DMS53 (cell line): ENCODE measurements around the gene CSGALNACT2.
"Not testable (repeated sequence)": the region's sequence is repeated elsewhere in the genome, so short reads cannot be mapped to it uniquely, and the experiment has no call there.

ENCODE experiments used
- DNase-seq: peaks from one replicate; lab custom pipeline; 2025; lab: John Stamatoyannopoulos, UW

The CSGALNACT2 gene

GRCh38 chr10:43215758-43216455 is 77.7 kb downstream of the CSGALNACT2 start:
- DNase-seq: no peak

GRCh38 chr10:43216931-43217562 is 78.8 kb downstream of the CSGALNACT2 start:
- no peak for DNase-seq

- no peak for DNase-seq
Measured at GRCh38 chr10:43217563-43218205, 79.4 kb downstream of the CSGALNACT2 start.

GRCh38 chr10:43218206-43218950 is 80.1 kb downstream of the CSGALNACT2 start:
- no peak for DNase-seq

- DNase-seq: no peak
Measured at GRCh38 chr10:43218951-43219837, 80.9 kb downstream of the CSGALNACT2 start.

- no peak for DNase-seq
Measured at GRCh38 chr10:43219848-43220247, 81.6 kb downstream of the CSGALNACT2 start.

GRCh38 chr10:43220251-43220650 is 82.0 kb downstream of the CSGALNACT2 start:
- not testable (repeated sequence) for DNase-seq

GRCh38 chr10:43220657-43221418 is 82.6 kb downstream of the CSGALNACT2 start:
- DNase-seq: no peak

GRCh38 chr10:43221419-43222209 is 83.4 kb downstream of the CSGALNACT2 start:
- DNase-seq: no peak

- no peak for DNase-seq
Measured at GRCh38 chr10:43222210-43222720, 84.0 kb downstream of the CSGALNACT2 start.

- no peak for DNase-seq
Measured at GRCh38 chr10:43223056-43223455, 84.8 kb downstream of the CSGALNACT2 start.

- no peak for DNase-seq
Measured at GRCh38 chr10:43224321-43224720, 86.1 kb downstream of the CSGALNACT2 start.

GRCh38 chr10:43225004-43225786 is 87.0 kb downstream of the CSGALNACT2 start:
- DNase-seq: no peak

GRCh38 chr10:43225787-43226153 is 87.5 kb downstream of the CSGALNACT2 start:
- no peak for DNase-seq

- no peak for DNase-seq
Measured at GRCh38 chr10:43226441-43226840, 88.2 kb downstream of the CSGALNACT2 start.

GRCh38 chr10:43226851-43227845 is 88.9 kb downstream of the CSGALNACT2 start:
- no peak for DNase-seq

GRCh38 chr10:43227911-43228782 is 89.9 kb downstream of the CSGALNACT2 start:
- DNase-seq: no peak
